GM21737 (cell line): ENCODE results near the gene TP53I11.
A peak's percentile ranks its signal among the peaks of the same experiment; 100 is the strongest.

ENCODE experiments used
- ATAC-seq: cut with Tn5 transposase; IDR thresholded peaks from one replicate; pipeline ENCODE4 v1.9.1; 2021; ENCODE audit warnings: mild to moderate bottlenecking, moderate library complexity; ENCODE audit not compliant: unreplicated experiment

Gene TP53I11

GRCh38 chr11:44959064-44959463 lies 8.4 kb upstream of the TP53I11 start:
- no peak for ATAC-seq

- ATAC-seq, result no peak
These were observed 7.3 kb upstream of the TP53I11 start for GRCh38 chr11:44957776-44958564.

GRCh38 chr11:44957040-44957515 lies 6.4 kb upstream of the TP53I11 start:
- no peak for ATAC-seq

- ATAC-seq, result no peak
These were observed 4.5 kb upstream of the TP53I11 start for GRCh38 chr11:44955015-44955738.

GRCh38 chr11:44954051-44954906 lies 3.6 kb upstream of the TP53I11 start:
- ATAC-seq, result no peak

- no peak for ATAC-seq
These were observed 2.0 kb upstream of the TP53I11 start for GRCh38 chr11:44952500-44953260.

GRCh38 chr11:44952082-44952481 lies 1.4 kb upstream of the TP53I11 start:
- ATAC-seq, result no peak

- ATAC-seq, result no peak
These were observed 555 bp downstream of the TP53I11 start for GRCh38 chr11:44950031-44950624.

- ATAC-seq, result no peak
These were observed 1.3 kb downstream of the TP53I11 start for GRCh38 chr11:44949160-44950030.

GRCh38 chr11:44948155-44948554 lies 2.5 kb downstream of the TP53I11 start:
- ATAC-seq, result no peak

GRCh38 chr11:44947114-44947513 lies 3.6 kb downstream of the TP53I11 start:
- ATAC-seq, result no peak

- ATAC-seq, result no peak
These were observed 4.4 kb downstream of the TP53I11 start for GRCh38 chr11:44946263-44946662.

GRCh38 chr11:44945666-44946065 lies 5.0 kb downstream of the TP53I11 start:
- no peak for ATAC-seq

- ATAC-seq, result no peak
These were observed 5.8 kb downstream of the TP53I11 start for GRCh38 chr11:44944853-44945235.

GRCh38 chr11:44944181-44944852 lies 6.4 kb downstream of the TP53I11 start:
- no peak for ATAC-seq

GRCh38 chr11:44943696-44944095 lies 7.0 kb downstream of the TP53I11 start:
- no peak for ATAC-seq

GRCh38 chr11:44943118-44943517 lies 7.6 kb downstream of the TP53I11 start:
- peak; percentile 74 for ATAC-seq
